Peyer's patch (tissue), 4 donors: Measurements from ENCODE around the gene GPR146.

Experiments used
- POLR2A ChIP-seq, 2 donors: fragments of 450-650 bp; IDR thresholded peaks; one replicate each; pipeline ENCODE4 v1.5.1; 2017; ENCODE audit warnings: antibody characterized with exemption in 2 of 2, mild to moderate bottlenecking in 2 of 2, moderate library complexity in 2 of 2
- TF ChIP-seq, protein P1 (sequence below), 6 experiments: fragments of 450-650 bp in 4 of 6; fragments of 200-600 bp in 2 of 6; sonication (generic) in 1 of 6; IDR thresholded peaks; one replicate each; pipeline ENCODE4 v1.5.1; 2017 to 2019; ENCODE audit warnings: antibody characterized with exemption in 6 of 6, mild to moderate bottlenecking in 3 of 6, moderate library complexity in 1 of 6

DNA sequence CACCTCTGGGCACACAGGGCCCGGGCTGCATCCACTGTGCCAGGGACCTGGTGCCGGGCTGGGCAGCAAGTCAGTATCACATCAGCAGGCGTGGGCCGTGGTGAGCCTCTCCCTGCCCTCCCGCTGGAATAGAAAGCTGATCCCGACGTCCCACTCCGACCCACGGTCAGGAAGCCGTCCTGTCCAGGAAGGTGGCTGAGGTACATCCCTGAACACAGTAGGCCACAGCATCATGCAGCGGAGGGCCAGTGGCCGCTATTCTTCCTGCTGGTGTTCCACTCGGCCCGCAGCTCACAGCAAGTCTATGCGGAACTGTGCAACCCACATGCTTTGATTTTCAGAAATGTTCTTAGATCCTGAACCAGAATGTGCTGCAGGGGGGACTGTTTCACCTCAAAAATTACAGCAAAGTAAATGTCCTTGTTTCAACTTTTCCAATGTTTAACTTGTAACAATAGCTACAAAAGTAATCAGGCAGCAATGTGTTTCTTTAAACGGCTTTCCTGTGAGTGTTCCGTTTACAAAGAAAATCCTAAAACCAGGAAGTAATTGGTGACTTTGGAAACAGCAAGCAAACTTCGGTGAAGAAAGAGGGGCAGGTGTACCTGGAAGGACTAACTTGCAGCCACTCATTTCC is 676 bp upstream of the GPR146 start:
- TF ChIP-seq, protein P1, sequence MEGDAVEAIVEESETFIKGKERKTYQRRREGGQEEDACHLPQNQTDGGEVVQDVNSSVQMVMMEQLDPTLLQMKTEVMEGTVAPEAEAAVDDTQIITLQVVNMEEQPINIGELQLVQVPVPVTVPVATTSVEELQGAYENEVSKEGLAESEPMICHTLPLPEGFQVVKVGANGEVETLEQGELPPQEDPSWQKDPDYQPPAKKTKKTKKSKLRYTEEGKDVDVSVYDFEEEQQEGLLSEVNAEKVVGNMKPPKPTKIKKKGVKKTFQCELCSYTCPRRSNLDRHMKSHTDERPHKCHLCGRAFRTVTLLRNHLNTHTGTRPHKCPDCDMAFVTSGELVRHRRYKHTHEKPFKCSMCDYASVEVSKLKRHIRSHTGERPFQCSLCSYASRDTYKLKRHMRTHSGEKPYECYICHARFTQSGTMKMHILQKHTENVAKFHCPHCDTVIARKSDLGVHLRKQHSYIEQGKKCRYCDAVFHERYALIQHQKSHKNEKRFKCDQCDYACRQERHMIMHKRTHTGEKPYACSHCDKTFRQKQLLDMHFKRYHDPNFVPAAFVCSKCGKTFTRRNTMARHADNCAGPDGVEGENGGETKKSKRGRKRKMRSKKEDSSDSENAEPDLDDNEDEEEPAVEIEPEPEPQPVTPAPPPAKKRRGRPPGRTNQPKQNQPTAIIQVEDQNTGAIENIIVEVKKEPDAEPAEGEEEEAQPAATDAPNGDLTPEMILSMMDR (IDR thresholded peaks at IDR 0.05), result no peak
- no peak for TF ChIP-seq POLR2A (IDR thresholded peaks at IDR 0.05)
